H1 (cell line): ENCODE data around the gene LRRFIP1. TPM values are rescaled to one million over a fixed set of nuclear protein-coding genes. Genes with fewer than 3 reads are reported as not detected.

Source experiments
- CTCF ChIA-PET: fragments of 300-600 bp; sonication (Branson Sonifier 250); formaldehyde crosslinking; loops from one replicate; lab custom pipeline; 2021; ENCODE audit not compliant: partially characterized antibody; lab: Charles Lee
- POLR2A ChIA-PET: fragments of 300-600 bp; sonication (Branson Sonifier 250); formaldehyde crosslinking; loops from one replicate; lab custom pipeline; 2021; ENCODE audit warnings: inconsistent platforms; ENCODE audit not compliant: partially characterized antibody; lab: Charles Lee
- DNase-seq, 2 experiments: peaks; one replicate each; pipeline versions ENCODE4 v3.0.0 to v3.0.0-alpha.2; 2010 to 2022; ENCODE audit warnings: low spot score in 2 of 2, low read depth in 1 of 2, mixed read lengths in 1 of 2
- FAIRE-seq: peaks from 2 replicates; lab custom pipeline; 2011; peaks lifted over from hg19 to GRCh38; lab: Jason Lieb, UNC
- H2AFZ ChIP-seq: 2 replicates; pipeline ENCODE4 v1.8.1; 2012; ENCODE audit warnings: low read length, inconsistent platforms
- H2AK5ac ChIP-seq: 2 replicates; pipeline ENCODE4 v1.6.1; 2013; ENCODE audit warnings: low read depth, low read length
- H2BK120ac ChIP-seq: replicated peaks from 2 replicates; pipeline ENCODE3; 2013; ENCODE audit warnings: low read depth, low read length, inconsistent platforms
- H2BK12ac ChIP-seq: 2 replicates; pipeline ENCODE4 v1.6.1; 2013; ENCODE audit warnings: low read depth, low read length
- H2BK15ac ChIP-seq: 2 replicates; pipeline ENCODE4 v1.6.1; 2013; ENCODE audit warnings: low read length
- H2BK20ac ChIP-seq: 2 replicates; pipeline ENCODE4 v1.6.1; 2013; ENCODE audit warnings: low read length
- H2BK5ac ChIP-seq: 2 replicates; pipeline ENCODE4 v1.6.1; 2013; ENCODE audit warnings: low read depth, low read length
- H3K14ac ChIP-seq: 2 replicates; pipeline ENCODE4 v1.6.1; 2013; ENCODE audit warnings: inconsistent platforms; ENCODE audit not compliant: insufficient read length
- H3K18ac ChIP-seq: 2 replicates; pipeline ENCODE4 v1.6.1; 2013; ENCODE audit warnings: low read length; ENCODE audit errors: extremely low read depth
- H3K23ac ChIP-seq: 2 replicates; pipeline ENCODE4 v1.6.1; 2013; ENCODE audit warnings: inconsistent platforms; ENCODE audit not compliant: insufficient read length
- H3K23me2 ChIP-seq: 2 replicates; pipeline ENCODE4 v1.6.1; 2013; ENCODE audit warnings: low read depth, low read length
- H3K27ac ChIP-seq: 2 replicates; pipeline ENCODE4 v1.6.1; 2011; ENCODE audit warnings: low read depth, low read length, inconsistent platforms
- H3K27me3 ChIP-seq, 4 experiments: replicated peaks in 1 of 4; 1 replicate in 1 of 4; 2 replicates in 3 of 4; pipeline versions ENCODE4 v1.6.1 to v1.8.1; 2011 to 2013; ENCODE audit warnings: low read length in 3 of 4, mild to moderate bottlenecking in 3 of 4, inconsistent platforms in 2 of 4, mixed read lengths in 2 of 4, moderate library complexity in 1 of 4; ENCODE audit not compliant: control insufficient read depth in 3 of 4, insufficient read depth in 3 of 4; ENCODE audit errors: extremely low read depth in 1 of 4
- H3K36me3 ChIP-seq, 4 experiments: 2 replicates each; pipeline versions ENCODE4 v1.6.1 to v1.8.1; 2011 to 2013; ENCODE audit warnings: mild to moderate bottlenecking in 4 of 4, low read length in 3 of 4, moderate library complexity in 2 of 4, control low read depth in 1 of 4, inconsistent platforms in 1 of 4; ENCODE audit not compliant: insufficient read depth in 4 of 4, control insufficient read depth in 2 of 4
- H3K4ac ChIP-seq: replicated peaks from 2 replicates; pipeline ENCODE3; 2013; ENCODE audit warnings: low read length, low read depth, mixed read lengths, inconsistent platforms; ENCODE audit not compliant: insufficient read length
- H3K4me1 ChIP-seq, 4 experiments: replicated peaks in 1 of 4; 1 replicate in 1 of 4; 2 replicates in 3 of 4; pipeline versions ENCODE4 v1.6.1 to v1.8.1; 2011 to 2013; ENCODE audit warnings: low read length in 3 of 4, inconsistent platforms in 2 of 4, mixed read lengths in 1 of 4; ENCODE audit not compliant: insufficient read depth in 4 of 4, control insufficient read depth in 3 of 4
- H3K4me2 ChIP-seq, 2 experiments: 2 replicates each; pipeline versions ENCODE4 v1.6.1 to v1.8.1; 2011 to 2013; ENCODE audit warnings: low read depth in 2 of 2, low read length in 2 of 2, control low read depth in 1 of 2, inconsistent platforms in 1 of 2, mild to moderate bottlenecking in 1 of 2; ENCODE audit not compliant: insufficient read depth in 1 of 2
- H3K4me3 ChIP-seq, 4 experiments: fragments of 200-600, 300-600 bp in 1 of 4; sonication (generic), shearing (Covaris generic), sonication (Bioruptor Twin) in 1 of 4; 2 replicates each; pipeline versions ENCODE4 v1.5.1 to v1.8.1; 2011 to 2016; ENCODE audit warnings: low read length in 4 of 4, low read depth in 3 of 4, control low read depth in 2 of 4, inconsistent platforms in 2 of 4, mild to moderate bottlenecking in 2 of 4, mixed read lengths in 1 of 4, moderate library complexity in 1 of 4; ENCODE audit not compliant: insufficient read depth in 2 of 4; ENCODE audit errors: extremely low read depth in 1 of 4
- H3K56ac ChIP-seq: replicated peaks from 2 replicates; pipeline ENCODE3; 2013; ENCODE audit warnings: low read depth, mild to moderate bottlenecking, mixed read lengths, low read length, inconsistent platforms; ENCODE audit not compliant: insufficient read length
- H3K79me1 ChIP-seq: 2 replicates; pipeline ENCODE4 v1.6.1; 2013; ENCODE audit warnings: low read depth, low read length, control low read depth
- H3K79me2 ChIP-seq, 2 experiments: 2 replicates each; pipeline versions ENCODE4 v1.6.1 to v1.8.1; 2012 to 2013; ENCODE audit warnings: low read length in 2 of 2, mild to moderate bottlenecking in 2 of 2, inconsistent platforms in 1 of 2; ENCODE audit not compliant: insufficient read depth in 2 of 2, control insufficient read depth in 1 of 2
- H3K9ac ChIP-seq, 4 experiments: replicated peaks in 1 of 4; 1 replicate in 1 of 4; 2 replicates in 3 of 4; pipeline versions ENCODE4 v1.6.1 to v1.8.1; 2011 to 2013; ENCODE audit warnings: low read depth in 3 of 4, low read length in 3 of 4, control low read depth in 2 of 4, mild to moderate bottlenecking in 2 of 4, moderate library complexity in 2 of 4, inconsistent platforms in 1 of 4; ENCODE audit errors: extremely low read depth in 1 of 4
- H3K9me3 ChIP-seq, 2 experiments: 2 replicates each; pipeline versions ENCODE4 v1.6.1 to v1.8.1; 2012 to 2013; ENCODE audit warnings: mild to moderate bottlenecking in 2 of 2, moderate library complexity in 2 of 2, control low read depth in 1 of 2, inconsistent platforms in 1 of 2, low read depth in 1 of 2, low read length in 1 of 2, mixed read lengths in 1 of 2; ENCODE audit not compliant: insufficient read depth in 2 of 2
- H4K20me1 ChIP-seq, 2 experiments: replicated peaks in 1 of 2; 2 replicates each; pipeline versions ENCODE3 to v1.8.1; 2011 to 2013; ENCODE audit warnings: inconsistent platforms in 2 of 2, low read length in 2 of 2, mild to moderate bottlenecking in 1 of 2; ENCODE audit not compliant: insufficient read depth in 2 of 2, control insufficient read depth in 1 of 2
- H4K5ac ChIP-seq: 2 replicates; pipeline ENCODE4 v1.6.1; 2013; ENCODE audit warnings: low read length, low read depth, mixed read lengths, inconsistent platforms; ENCODE audit not compliant: insufficient read length
- H4K8ac ChIP-seq: 2 replicates; pipeline ENCODE4 v1.8.0; 2013; ENCODE audit warnings: mild to moderate bottlenecking, moderate library complexity, low read length, inconsistent platforms; ENCODE audit not compliant: insufficient read depth; ENCODE audit errors: extremely low read depth
- H4K91ac ChIP-seq: replicated peaks from 2 replicates; pipeline ENCODE3; 2013; ENCODE audit warnings: low read length, mixed read lengths, inconsistent platforms; ENCODE audit not compliant: insufficient read length
- WGBS, 2 experiments: shearing (Covaris generic) in 1 of 2; methylation state at CpG; one replicate each; pipeline versions ENCODE4 v1.1.6 to v1.1.7; 2013 to 2015; ENCODE audit warnings: low lambda C conversion rate in 2 of 2, mixed read lengths in 2 of 2, inconsistent platforms in 1 of 2, low coverage in 1 of 2, missing lambda C conversion rate in 1 of 2; ENCODE audit not compliant: insufficient replicate concordance in 2 of 2, insufficient coverage in 1 of 2, insufficient read length in 1 of 2; ENCODE audit errors: extremely low coverage in 1 of 2, missing lambda C conversion rate in 1 of 2; 5-methylcytosine and 5-hydroxymethylcytosine counted together
- polyA plus RNA-seq, 7 experiments: library from polyadenylated mRNA; depleted of rRNA in 3 of 7; stranded (reverse) in 5 of 7; unstranded in 2 of 7; fragments of >200 nt in 5 of 7; fragments of 200-250 nt in 2 of 7; gene quantifications; 1 replicate in 5 of 7; 2 replicates in 1 of 7; 4 replicates in 1 of 7; pipeline versions ENCODE4 v1.2.1 to v1.2.3, GENCODE V29; 2011 to 2013; ENCODE audit warnings: missing spikeins in 2 of 7, mixed read lengths in 2 of 7
- total RNA-seq: library from RNA; stranded (reverse); fragmentation: NEBNext Ultra II Directional; extraction: Animal tissue kit (Norgen Biotek cat#: 25700); gene quantifications from 2 replicates; pipeline ENCODE4 v1.2.1, GENCODE V29; 2021

Gene LRRFIP1
- total and polyA plus RNA-seq, 2 of the 8 experiments (the other 6 are each of a cell fraction or from before 2014, with no cell fraction given) = 12.1 to 75.8 TPM

DNA sequence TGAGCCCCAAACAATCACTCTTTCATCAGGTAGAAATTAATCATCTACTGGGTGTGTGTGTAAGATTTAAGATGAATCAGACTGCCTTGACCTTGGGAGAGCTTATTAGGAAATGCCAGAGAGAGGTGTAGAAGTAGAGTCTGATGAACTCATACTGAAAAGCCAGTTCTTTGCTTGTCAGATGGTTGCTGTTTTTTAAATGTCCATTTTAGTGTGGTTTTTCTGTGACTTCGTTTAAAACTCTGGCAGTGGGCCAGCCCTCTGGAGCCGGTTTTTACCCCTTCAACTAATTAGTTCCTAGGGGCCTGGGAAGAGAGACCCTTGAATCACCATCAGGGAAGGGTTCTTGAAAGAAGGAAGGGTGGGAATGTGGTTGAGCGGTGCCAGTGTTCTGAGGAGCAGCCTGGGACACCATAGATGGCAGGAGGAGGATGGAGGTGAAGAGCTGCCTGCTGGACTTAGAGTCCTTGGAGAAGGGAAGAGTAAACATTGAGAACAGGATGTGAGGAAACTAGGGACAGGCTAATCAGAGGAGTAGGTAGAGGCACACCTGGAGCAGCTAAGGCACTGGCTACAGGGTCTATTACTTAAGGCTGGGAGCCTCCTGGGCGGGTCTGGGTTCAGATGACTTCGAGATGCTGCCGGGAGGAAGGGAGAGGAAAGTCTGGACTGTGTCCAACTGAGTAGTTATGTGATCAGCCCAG, 66.1 kb downstream of the LRRFIP1 start:
- H2BK20ac ChIP-seq = no peak overlapping the region
- H2AFZ ChIP-seq = no peak overlapping the region
- H3K56ac ChIP-seq = no peak overlapping the region
- H3K14ac ChIP-seq = no peak overlapping the region
- no peak overlapping the region for H4K91ac ChIP-seq
- no peak for DNase-seq
- no peak overlapping the region for H3K4ac ChIP-seq
- no peak overlapping the region for H2BK12ac ChIP-seq
- ChIA-PET POLR2A (interaction anchor here (1.1 to 2.0 kb wide), 5 partner anchors 9 to 41 kb away, joined by 3 to 6 read pairs (median 5); no protein-coding TSS in a partner anchor), CTCF (interaction anchor here (0.7 to 2.2 kb wide), 15 partner anchors 9 to 199 kb away, joined by 3 to 10 read pairs (median 3); no protein-coding TSS in a partner anchor)
- no peak overlapping the region for H2BK5ac ChIP-seq
- H3K79me1 ChIP-seq = peaks cover 13% of the 10 kb centered on the region
- H3K23me2 ChIP-seq = peaks cover 21% of the 10 kb centered on the region
- H2AK5ac ChIP-seq = no peak overlapping the region
- H3K36me3 ChIP-seq = no peaks in the 10 kb centered on the region
- H4K8ac ChIP-seq = no peak overlapping the region
- H3K9ac ChIP-seq = no peak overlapping the region
- peak overlapping the region; percentile 91 to 98 for H3K4me2 ChIP-seq
- no peak overlapping the region for H2BK15ac ChIP-seq
- WGBS, 2 experiments = 77% methylated on average over 6 of the region's 6 CpGs; no CpG with 5 or more reads in 1 of the 2 experiments
- no peak for FAIRE-seq
- peaks cover 15 to 38% of the 10 kb centered on the region in 2 experiments for H4K20me1 ChIP-seq
- H3K18ac ChIP-seq = no peak overlapping the region
- H3K27ac ChIP-seq = no peak overlapping the region
- H3K23ac ChIP-seq = no peak overlapping the region
- no peak overlapping the region for H2BK120ac ChIP-seq
- H3K9me3 ChIP-seq = no peaks in the 10 kb centered on the region
- H3K27me3 ChIP-seq = peaks cover 0 to 9% (median 3%) of the 10 kb centered on the region in 4 experiments; a peak in 3 of 7 replicates
- H4K5ac ChIP-seq = no peak overlapping the region
- peak overlapping the region; percentile 74 to 90 (median 82); a peak in 5 of 8 replicates for H3K4me3 ChIP-seq
- H3K79me2 ChIP-seq = peaks cover 12 to 59% of the 10 kb centered on the region in 2 experiments; a peak in 3 of 4 replicates
- H3K4me1 ChIP-seq = peaks cover 7 to 23% (median 16%) of the 10 kb centered on the region in 4 experiments
